Measurements from ENCODE around the gene S100A11. TPM values are rescaled to one million over a fixed set of nuclear protein-coding genes. Genes with fewer than 3 reads are reported as not detected.
A peak's percentile ranks its signal among the peaks of the same experiment; 100 is the strongest.
"Not testable (repeated sequence)": the region's sequence is repeated elsewhere in the genome, so short reads cannot be mapped to it uniquely, and the experiment has no call there.

S100A11 gene
- 146 TPM for polyA plus RNA-seq (ENCODE audit: insufficient read length)

DNA sequence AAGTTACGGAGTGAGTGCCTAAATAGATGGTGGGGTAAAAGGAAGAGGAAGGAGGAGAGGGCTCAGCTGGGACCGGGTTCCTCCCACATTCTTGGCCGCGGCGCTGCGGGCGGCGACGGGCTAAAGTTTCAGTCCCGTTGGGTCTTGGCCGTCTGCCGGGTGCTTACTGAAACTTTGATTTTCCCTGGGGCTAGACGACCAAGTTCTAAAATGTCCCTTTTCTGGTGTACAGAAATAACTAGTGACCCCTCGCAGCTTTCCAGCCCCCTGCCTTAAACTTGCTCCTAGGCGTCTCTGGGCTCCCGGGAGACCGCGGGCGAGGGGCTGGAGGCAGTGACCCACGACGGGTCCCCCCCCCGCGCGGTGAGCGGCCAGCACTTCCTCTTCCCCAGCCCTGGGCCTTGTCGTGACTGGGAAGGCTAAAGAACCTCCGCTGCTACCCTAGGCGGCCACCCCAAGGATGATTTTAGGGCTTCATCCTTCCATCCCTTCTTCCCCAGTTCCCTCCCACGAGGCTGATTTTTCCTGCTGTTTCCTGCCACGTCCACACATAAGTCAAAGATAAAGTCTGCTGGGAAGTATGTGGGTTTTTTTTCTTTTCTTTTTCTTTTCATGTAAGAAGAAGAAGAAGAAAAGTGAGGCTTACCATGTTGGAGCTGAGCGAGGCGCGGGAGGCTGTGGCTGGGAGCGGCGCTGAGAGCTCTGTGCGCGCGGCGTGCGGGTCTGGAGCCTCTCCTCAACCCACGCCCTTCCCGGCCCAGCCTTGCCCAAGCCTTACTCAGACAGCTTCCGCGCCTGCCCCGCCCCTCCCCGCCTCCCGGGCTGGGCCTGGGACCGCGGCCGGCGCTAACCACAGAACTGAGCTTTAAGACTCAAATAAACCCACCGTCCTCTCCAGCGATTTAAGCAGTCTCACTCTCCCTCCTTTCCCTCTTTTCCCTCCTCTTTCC, at the start of gene S100A11:
S100A11 (minus strand) TSS at position 738 of the 950 bp plus-strand sequence; CDS start at position 649, 89 bp downstream.
- DNase-seq (ENCODE audit: low read depth) = no peak

DNA sequence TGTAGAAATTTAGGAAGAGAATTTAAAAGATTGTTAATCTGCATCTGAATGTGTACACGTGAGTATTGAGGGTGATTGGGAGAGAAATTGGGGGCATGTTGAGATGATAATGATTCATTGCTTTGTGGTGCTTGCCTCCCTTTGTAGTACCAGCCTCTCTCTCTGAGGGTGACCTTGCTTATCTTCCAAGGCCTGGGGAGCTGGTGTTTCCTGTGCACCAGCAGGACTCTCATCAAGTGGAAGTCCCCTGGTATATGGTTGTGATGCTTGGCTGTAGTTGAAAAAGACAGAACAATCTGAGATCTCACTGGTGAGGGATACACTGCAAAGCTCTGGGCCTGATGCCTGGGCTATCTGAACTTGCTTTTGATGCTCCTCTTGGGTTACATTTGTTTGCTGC, 48.0 kb upstream of the S100A11 start:
- DNase-seq (ENCODE audit: low read depth) = no peak

DNA sequence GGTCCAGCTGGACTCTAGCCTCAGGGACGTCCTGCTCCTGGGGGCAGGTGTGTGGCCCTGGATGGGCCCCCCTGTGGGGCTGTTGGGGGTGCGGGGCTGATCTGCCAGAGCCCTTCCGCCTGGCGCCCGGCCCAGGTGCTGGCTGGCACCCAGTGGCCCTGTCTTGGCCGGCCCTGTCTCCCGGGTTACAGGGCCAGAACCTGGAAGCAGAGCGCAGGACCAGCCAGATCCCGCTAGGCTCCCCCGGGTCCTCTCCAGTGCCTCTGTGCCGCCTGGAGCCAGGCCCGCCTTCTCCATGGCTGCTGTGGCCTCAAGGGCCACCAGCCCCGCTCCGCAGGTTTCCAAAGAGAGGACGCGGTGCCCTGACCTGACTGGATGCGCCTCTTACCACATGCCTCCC, 44.2 kb upstream of the S100A11 start:
- not testable (repeated sequence) for DNase-seq (ENCODE audit: low read depth)

DNA sequence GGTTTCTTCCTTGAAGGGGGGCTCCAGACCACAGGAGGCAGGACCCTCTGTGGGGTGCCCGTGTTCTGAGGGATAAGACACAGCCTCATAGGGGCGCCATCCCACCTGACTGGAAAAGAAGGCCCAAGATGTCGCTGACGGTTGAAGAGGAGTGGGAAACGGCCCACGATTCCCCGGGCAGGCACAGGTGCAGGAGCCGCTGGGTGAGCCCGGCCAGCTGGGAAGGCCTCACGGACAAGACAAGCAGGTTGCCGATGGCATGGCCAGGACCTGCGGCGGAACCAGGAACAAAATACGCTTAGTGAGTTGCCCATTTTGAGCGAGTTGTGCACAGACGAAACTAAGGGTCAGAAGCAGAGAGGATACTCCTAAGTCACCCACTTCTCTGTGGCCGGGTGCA, 43.7 kb upstream of the S100A11 start:
- DNase-seq (ENCODE audit: low read depth) = not testable (repeated sequence)

DNA sequence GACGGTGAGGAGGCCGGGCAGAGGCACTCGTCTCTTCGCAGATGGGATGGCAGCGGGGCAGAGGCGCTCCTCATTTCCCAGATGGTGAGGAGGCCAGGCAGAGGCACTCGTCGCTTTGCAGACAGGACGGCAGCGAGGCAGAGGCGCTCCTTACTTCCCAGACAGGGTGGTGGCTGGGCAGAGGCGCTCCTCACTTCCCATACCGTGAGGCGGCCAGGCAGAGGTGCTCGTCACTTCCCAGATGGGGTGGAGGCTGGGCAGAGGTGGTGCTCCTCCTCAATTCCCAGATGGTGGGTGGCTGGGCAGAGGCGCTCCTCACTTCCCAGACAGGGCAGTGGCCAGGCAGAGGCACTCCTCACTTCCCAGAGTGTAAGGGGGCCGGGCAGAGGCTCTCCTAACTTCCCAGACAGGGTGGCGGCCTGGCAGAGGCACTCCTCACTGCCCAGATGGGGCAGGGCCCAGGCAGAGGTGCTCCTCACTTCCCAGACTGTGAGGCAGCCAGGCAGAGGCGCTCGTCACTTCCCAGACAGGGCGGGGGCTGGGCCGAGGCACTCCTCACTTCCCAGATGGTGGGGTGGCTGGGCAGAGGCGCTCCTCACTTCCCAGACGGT, 42.1 kb upstream of the S100A11 start:
- no peak for DNase-seq (ENCODE audit: low read depth)

DNA sequence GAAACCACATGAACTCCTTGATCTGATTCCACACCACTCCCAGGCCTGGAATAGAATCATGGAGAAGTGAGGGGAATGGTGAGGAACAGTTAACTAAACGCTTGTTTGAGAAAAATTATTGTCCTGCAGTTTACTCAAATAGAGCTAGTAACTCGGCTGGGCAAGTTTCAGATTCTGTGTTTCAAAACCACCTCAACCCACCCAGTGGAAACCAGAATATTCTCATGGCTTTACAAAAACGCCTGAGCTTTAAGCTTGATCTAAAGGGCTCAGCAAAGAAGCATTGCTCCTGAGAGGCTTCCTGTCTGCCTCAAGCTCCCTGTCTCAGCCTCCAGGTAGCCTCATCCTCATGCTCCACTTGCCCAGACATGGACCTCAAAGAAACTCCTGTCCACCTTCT, 35.5 kb upstream of the S100A11 start:
- DNase-seq (ENCODE audit: low read depth) = no peak

DNA sequence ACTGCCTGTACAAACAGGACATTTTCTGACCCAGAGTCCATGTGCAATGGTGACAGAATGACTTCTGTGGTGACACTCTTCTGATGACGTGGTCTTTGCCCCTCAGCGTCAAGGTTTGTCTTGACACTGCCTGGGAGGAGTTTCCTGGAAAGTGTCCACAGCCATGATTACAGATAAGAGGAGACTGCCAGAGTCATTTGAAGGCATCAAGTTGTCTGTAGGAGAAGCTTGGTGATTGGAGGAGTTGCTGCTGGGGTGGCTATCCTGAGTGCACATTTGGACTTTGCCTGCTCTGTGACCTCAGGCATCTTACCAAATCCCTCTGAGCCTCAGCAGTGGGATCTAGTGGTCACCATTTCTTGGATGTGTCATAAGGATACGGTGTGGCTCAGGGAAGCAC, 34.3 kb upstream of the S100A11 start:
- no peak for DNase-seq (ENCODE audit: low read depth)

DNA sequence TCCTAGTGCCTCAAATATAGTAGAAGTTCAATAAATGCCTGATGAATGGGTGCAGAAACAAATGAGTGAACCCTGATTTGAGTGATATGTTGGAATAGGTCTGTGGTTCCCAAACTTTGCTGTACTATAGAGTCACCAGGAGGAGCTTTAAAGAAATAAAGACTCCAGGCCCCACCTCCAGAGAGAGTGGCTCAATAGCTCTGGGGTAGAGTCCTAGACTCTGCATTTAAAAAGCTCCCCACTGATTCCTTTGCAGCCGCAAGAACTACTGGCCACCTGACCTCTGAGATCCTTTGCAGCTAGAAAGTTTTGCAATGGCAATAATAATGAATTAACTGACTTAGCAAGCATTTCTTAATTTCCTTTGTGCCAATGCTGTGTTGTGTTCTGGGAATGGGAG, 31.1 kb upstream of the S100A11 start:
- no peak for DNase-seq (ENCODE audit: low read depth)

DNA sequence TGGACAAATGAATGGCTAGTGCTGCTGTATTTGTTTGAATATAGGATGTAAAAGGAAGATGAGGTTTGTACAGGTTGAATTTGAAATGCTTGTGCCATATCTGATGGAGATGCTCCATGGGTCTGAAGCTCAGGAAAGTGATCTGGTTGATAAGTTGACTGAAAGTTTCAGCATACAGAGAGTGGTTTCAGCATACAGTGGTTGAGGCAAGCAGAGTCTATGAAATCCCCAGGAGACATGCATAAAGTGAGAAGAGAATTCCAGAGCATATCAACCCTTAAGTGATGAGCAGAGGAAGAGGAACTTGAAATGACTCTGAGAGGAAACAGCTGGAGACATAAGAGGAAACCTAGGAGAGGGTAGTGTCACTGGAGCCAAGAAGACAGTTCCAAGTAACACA, 30.3 kb upstream of the S100A11 start:
- no peak for DNase-seq (ENCODE audit: low read depth)

DNA sequence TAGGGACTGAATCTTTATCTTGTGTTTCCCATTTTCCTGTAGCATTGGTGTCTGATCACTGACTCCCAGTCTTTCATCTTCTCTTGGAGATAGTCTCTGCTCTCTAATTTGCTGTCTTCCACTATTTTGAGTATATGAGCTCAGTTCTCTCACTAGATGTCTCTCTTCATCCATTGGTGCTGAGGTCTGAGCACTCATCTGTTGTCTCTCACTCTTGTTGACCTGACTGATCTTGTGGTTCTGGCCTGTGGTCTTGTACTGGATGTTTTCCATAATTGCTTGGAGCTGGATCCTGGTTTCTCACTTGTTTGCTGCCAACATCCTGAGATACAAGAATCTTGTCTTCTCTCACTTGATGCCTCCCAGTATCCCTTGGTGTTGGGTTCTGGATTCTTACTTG, 25.1 kb upstream of the S100A11 start:
- no peak for DNase-seq (ENCODE audit: low read depth)

DNA sequence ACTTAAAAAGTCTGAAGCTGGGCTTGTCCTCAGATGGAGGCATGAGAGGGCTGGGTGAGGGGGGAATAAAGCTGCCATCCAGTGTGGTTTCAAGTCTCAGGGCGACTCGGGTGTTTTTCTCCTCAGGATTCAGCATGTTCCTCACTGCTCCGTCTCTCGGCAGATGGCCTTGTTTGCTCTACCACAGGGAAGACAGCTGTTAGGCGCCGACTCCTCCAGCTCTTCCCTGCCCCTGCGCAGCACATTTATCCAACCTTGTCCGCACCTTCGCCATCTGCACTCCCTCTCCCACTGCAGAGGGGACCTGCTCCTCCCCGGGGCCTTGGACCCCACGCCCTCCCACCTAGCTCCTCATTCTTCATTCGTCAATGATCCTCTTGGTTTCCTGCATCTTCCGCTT, 16.6 kb upstream of the S100A11 start:
- no peak for DNase-seq (ENCODE audit: low read depth)

DNA sequence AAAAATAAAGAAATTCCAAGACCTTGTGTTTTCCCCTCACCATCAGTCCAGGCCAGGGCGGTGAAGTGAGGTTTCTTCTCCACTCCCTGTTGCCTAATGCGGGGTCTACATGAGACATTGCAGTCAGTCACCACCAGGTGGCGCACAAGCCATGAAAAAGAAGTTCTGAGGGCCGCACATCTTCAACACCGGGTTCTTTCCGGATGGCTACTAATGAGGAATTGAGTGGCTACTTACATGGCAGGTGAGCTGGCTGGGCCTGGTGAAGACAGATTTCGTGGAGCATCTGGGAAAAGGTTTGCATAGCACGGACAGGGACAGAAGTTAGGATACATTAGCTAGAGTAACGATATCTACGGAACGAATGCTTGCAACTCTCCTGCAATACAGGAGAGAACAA, 15.8 kb upstream of the S100A11 start:
- no peak for DNase-seq (ENCODE audit: low read depth)

DNA sequence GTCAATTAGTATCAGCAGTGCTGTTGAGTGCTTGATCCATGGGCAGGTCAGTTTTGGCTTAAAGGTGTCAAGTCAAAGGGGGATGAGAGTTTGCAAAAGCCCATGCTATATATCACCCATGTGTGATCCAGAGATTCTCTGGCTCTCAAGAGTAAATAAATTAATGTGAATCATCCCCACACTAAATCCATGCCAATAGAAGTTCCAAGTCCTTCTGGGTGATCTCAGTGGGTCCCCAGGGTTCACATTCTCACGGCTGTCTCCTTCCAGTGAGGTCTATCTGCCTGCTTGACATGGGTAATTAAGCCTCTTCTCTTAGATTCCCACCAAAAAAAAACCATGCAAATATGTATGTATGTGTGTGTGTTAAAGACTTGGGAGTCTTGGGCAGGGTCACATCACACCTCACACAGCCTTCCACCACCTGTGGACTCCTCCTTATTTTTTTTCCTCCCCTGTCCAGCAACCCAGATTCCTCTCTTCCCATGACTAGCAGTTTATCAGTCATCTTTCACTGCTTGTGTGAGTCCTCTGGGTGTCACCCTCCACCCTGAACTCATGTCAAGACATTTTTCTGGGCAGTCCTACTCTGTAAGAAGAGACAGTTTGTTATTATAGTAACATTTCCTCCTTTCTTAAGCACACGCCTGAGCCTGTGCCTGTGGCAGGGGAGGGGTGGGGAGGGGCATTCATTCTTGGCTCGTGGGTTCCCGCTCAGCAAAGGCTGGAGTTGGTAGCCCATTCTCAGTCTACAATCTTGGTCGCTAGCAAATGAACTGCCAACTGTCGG, 14.3 kb upstream of the S100A11 start:
- no peak for DNase-seq (ENCODE audit: low read depth)

DNA sequence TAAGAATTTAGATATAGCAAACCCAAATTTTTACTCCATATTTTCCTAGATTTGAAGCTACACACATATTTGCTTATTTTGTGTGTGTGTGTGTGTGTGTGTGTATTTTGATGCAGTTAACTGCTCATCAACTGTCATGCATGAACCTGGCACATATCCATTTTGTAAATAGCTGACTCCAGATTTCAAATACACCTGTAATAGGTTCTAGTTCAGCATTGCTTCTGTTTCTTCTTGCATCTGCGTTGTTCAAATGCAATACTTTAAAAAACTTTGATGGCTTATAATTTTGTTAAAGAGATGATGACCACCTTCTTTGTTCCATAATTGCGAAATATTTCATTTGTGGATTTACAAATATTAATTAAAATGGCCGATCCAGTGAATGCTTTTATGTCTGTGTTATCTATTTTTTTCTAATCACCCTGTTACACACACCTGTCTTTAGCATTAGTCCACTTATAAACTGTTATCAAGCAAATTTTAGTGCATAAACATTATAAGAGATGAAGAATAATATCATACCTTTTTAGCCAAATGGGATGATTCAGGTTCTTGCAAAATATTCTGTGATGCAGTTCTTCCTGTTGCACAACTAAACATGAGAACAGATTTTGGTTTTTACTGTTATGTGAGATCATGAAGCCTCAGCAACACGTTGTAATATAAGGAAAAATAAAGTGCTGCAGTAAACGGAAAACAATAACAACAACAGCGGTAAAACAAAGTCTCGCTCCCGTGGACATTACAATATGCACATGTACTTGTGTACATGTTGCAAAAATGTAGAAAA, 12.7 kb upstream of the S100A11 start:
- no peak for DNase-seq (ENCODE audit: low read depth)

DNA sequence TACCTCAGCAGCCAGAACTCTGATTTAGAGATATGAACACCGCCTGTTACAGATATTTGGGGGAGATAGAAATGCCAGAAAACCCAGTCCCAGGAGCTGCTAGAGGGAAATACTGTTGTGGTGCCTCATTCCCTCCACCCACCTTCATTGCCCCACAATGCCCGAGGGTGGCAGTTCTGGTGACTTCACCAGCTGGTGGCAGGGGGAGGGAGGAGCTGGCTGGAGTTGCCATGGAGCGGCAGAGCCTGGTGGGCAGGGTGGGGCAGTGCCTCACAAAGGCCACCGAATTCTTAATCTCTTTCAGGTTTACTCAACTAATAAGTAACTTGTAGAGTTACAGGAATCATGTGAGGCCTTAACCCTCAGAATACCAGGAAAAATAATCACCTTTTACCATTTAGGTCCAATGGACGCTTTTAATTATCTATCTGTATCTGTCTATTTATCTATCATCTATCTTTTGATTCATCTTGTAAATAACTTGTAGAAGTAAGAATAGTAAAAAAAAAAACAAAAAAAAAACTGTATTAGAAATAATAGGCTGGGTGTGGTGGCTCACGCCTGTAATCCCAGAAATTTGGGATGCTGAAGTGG, 11.7 kb upstream of the S100A11 start:
- no peak for DNase-seq (ENCODE audit: low read depth)

DNA sequence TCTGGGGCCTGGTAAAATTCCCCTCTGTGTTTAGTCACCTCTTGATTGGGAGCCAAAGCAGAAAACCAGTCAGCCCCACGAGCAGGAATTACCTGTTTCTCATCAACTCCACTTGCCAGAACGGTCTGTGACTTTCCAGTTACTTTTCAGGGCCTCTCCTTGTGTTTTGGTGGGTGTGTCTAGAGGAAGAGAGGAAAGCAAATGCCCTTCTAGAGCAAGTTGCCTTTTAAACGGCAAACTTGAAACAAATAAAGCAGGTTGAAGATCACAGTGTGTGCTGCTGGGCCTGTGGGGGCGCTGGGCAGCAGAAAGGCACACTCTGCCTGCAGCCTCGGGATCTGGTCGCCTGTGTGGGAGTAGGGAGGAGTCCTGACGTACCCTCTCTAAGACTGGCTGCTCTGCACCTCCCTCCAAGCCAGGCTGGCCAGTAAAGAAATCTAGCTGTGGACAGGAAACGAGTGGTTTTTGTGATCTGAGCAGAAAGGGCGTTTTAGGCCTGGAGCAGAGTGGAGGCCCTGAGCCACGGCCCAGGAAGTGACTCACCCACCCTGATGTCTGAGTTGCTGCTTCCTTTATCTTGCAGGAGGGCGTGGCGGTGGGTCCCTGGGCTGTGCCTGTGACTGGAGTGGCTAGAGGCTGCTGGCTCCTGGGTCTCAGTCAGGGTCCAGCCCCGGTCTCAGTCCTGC, 11.1 kb upstream of the S100A11 start:
- DNase-seq (ENCODE audit: low read depth) = peak; percentile 41

DNA sequence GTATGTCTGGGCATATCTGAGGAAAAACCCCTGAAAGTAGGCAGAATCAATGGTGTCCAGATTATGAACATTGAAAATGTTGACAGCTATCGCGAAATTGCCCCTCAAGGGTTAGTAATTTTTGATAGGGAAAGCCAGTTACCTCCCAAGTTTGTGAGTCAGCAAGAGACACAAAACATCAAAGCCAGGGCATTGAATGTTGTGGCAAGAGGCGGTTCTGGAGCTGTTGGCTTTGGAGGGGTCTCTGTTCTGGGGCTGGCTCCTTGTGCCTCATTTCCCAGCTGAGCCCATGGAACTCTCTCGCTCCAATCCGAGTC, 10.6 kb upstream of the S100A11 start:
- no peak for DNase-seq (ENCODE audit: low read depth)

DNA sequence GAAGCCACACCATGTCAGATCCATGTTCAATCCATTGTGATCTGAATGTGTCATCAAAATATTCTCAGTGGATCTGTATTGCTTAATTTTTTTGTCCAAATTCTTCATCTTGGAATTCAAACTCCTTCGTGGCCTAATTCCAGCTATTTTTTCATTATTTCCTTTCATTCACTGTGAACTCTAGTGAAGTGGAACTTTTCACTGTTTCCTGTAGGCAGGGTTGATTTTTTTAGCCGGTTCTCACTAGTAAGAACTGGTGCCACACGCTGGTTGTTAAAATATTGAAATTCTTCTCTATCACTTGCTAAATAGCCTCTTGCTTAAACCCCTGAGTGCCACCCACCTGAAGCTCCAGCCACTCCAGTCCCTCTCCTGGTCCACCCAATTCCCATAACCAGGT, 7.6 kb upstream of the S100A11 start:
- DNase-seq (ENCODE audit: low read depth) = no peak

DNA sequence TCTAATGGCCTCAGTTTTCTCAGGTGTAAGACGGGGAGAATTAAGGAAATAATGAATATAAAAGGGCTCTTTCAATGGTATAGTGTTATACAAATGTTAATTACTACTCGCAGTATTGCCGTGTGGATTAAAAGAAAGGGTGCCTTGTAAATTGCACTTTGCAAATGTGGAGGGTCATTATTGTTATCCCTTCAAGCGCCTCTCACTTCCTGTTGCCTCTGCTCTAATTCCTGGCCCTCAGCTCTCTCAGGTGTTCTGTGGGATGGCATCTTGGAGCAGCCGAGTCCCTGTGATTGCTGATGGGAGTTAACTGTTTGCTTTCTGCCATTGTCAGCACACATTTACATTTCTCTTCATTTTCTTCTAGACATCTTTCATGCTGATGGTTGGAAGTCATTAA, 7.1 kb upstream of the S100A11 start:
- DNase-seq (ENCODE audit: low read depth) = no peak

DNA sequence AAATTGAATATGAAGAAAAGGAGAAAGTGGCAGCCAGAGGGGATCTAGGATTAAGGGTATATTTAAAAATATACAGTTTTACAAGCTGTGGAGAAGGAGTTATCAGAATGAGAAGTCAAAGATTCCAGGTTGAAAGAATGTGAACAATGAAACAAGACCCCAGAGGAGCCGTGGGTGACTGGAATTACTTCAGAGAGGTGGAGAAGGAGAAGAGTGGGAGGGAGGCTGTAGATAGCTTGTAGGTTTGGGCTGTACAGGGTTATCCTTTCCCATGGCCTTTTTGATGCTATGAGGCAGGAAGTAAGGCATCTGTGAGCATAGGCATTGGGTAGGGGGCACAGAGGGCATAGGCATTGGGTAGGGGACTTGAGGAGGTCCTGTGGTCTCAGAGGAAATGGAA, 5.2 kb upstream of the S100A11 start:
- no peak for DNase-seq (ENCODE audit: low read depth)

DNA sequence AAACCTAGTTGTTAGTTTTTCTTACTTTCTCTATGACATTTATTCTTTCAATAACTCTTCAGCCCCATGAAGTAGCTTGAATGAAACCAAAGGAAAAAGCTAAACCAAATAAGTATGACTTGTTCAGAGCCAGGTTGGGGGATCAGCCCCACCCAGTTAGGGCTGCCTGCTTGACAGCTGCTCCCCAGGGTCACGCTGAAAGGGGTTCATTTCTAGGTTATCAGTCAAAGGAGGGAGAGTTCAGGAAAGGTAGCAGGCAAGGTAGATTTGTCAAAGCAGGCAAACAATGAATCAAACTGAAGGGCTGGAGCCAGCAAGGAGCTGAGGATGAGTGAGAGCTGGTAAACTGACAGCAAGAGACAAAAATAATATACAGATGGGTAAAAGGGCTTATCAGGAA, 3.1 kb upstream of the S100A11 start:
- DNase-seq (ENCODE audit: low read depth) = no peak

Data from forelimb muscle (tissue), 1 donor.